GM12801 (cell line): Measurements from ENCODE around the gene NGFR.

Source experiments
- TF ChIP-seq, protein P1 (sequence below): IDR thresholded peaks from one replicate; pipeline ENCODE4 v1.5.1; 2011; ENCODE audit warnings: control low read depth; ENCODE audit not compliant: insufficient read length; ENCODE audit errors: extremely low read depth

The NGFR gene

DNA sequence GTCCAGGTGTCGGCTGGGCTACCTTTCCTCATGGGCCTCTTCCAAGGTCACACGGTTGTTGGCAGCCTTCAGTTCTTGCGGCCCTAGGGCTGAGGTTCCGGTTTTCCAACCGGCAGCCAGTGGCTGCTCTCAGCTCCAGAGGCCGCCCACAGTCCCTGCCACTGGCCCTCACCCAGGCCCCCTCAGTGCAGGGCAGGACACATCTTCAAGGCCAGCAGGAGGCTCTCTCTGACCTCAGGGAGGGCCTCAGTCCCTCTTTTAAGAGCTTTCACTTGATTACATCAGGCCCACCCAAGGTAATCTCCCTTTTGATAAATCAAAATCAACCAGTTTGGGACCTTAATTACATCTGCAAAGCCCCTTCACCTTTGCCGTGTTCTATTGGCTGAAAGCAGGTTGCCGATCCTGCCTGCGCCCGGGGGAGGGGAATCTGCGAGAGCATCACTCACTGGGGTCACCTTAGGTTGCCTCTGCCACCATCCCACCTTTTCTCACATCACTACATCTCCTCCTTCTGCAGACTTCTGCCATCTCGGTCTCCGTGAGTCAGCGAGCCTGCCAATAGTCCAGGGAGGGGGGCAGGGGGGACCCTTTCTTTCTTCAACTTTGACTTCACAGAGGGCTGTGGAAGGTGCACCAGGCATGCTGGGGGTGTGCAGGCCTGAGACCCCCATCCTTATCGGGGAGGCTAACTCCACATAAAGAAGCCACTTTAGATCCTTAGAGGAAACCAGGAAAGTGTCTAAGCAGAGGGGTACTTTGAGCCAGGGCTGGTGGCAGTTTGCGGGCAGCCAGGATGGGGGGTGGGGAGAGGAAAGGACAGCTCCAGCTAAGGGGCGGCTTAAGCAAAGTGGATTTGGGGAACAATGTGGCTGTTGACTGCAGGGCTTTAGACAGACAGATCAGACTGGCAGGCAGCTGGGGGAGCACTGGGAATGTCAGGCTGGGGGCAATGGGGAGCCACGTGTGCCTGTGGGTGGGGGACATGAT, 51.7 kb downstream of the NGFR start:
- TF ChIP-seq, protein P1, sequence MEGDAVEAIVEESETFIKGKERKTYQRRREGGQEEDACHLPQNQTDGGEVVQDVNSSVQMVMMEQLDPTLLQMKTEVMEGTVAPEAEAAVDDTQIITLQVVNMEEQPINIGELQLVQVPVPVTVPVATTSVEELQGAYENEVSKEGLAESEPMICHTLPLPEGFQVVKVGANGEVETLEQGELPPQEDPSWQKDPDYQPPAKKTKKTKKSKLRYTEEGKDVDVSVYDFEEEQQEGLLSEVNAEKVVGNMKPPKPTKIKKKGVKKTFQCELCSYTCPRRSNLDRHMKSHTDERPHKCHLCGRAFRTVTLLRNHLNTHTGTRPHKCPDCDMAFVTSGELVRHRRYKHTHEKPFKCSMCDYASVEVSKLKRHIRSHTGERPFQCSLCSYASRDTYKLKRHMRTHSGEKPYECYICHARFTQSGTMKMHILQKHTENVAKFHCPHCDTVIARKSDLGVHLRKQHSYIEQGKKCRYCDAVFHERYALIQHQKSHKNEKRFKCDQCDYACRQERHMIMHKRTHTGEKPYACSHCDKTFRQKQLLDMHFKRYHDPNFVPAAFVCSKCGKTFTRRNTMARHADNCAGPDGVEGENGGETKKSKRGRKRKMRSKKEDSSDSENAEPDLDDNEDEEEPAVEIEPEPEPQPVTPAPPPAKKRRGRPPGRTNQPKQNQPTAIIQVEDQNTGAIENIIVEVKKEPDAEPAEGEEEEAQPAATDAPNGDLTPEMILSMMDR, result no peak

DNA sequence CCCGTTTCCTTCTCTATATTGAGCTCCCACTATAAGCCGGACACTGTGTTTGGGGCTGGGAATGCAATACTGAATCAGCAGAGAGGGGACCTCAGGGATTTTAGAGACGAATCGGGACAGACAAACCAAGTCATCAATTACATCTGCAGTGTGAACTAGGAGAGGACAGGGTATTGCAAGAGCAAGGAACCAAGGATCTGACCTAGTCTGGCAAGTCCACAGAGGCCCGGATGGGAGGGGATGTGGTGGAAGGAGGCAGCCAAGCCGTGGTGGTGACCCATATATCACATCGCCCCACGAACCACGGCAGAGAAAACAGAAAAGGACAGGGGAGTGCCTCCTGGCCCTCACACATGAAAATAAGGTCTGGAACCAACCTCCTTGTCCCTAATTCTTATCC, 52.5 kb downstream of the NGFR start:
- TF ChIP-seq, protein P1, result no peak

DNA sequence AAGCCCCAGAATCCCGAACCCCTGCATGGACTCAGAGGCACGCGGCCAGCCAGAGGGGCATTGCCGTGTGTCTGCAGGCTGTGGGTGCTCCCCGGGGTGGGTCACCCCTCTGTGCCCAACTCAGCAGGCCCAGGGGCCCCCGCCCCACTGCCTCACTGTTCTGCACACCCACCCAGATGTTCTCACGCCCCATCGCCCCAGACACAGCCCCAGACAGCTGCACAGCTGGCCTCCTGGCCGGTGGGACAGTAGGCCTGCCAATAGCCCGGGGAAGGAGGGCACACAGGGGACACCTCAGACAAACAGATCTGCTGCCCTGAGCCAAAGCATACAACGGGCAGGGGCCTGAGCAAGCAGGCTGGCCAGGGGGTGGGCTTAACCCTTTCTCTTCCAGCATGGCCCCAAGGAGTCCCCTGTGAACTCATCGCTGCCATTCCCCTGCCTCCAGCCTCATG, 53.0 kb downstream of the NGFR start:
- TF ChIP-seq, protein P1, result no peak

DNA sequence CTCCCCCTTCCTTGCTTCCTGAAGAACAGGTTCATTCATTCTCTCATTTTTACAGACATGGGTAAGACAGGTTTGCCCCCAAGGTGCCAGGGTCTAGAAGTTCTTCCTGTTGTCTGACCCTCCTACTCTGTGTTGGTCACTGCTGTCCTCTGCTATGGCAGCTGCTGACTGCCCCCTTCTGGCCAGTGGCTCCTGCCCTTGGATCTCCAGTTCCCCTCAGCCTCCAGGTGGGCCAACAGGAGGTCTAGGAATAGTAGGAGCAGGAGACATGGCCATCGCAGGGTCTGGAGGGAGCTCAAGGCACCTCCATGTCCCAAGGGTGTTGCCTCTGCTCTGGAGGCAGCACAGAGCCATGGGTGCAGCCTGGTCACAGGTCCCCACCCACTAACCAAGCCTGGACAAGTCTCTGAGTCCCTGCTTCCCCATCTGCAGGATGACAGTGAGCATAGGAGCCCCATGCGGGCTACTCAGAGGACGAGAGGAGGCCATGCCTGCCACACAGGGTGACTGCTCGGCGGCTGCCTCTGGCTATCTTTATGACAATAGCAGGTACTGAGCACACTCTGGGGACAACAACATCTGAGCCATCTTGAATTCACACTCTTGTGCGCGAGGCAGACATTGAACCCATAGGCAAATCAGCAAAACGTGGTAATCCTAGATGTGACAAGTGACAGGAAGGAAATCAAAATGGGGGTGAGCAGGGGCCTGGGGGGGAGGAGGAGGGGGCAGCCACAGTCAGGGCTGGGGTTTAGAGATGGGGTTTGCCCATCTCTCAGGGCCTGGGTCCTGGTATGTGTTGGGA, 53.6 kb downstream of the NGFR start:
- TF ChIP-seq, protein P1, result no peak

DNA sequence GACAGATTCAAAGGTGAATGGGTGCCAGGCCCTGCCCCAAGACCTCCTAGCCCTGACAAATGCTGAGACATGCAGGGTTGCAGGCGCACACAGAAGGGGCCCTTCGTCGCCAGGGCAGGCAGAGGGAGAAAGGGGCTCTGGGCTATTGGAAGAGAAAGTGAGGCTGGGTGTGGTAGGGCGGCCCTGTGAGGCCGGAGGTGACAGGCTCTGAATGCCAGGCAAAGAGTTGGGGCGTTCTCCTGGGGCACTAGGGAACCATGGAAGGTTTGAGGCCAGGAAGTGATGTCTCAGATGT, 54.2 kb downstream of the NGFR start:
- TF ChIP-seq, protein P1, result no peak

DNA sequence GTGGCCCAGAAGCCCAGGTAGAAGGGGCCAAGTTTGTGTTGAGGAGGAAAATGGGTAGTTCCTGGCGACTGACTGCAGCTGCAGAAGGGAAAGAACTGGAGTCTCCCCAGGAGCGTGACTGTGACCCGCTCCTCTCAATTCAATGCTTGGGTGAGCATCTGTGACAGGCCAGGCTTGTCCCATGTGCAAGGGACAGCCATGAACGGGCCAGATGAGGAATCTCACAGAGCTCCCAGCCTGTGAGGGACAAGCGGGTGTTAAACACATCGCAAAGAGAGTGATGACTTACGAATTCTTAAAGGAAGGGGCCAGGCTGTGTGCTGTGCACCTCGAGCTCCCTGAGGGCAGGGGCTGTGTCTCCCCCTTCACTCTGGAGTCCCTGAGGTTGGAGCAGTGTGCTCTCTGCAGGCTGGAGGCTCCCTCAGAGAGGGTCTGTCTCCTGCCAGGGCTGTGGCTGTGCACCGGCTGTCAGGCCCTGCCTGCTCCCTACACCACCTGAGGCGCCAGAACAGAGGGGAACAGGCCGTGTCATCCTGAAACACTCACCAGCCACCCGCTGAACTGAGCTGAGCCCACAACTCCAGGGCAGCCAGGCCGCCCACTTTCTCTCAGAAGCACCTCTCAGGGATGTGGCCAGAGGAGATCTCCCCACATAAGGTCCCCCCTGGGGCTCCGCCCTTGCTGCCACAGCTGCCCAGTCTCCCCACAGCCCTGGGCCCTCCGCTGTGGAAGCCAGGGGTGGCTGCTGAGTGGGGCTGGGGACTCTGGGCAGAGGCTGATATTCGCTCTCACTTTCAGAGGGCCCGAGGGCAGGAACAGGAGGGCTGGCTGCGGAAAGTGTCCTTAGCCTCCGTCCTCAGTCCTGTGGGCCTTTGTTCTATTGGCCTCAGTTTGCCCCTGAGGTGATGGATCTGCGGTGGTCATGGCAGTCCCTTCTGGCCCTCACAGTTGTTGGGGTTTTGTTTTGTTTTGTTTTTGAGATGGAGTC, 54.9 kb downstream of the NGFR start:
- TF ChIP-seq, protein P1, result no peak
